WTC11 (cell line): ENCODE results near the gene ZNF311. TPM values are rescaled to one million over a fixed set of nuclear protein-coding genes. Genes with fewer than 3 reads are reported as not detected.

Experiments used
- ATAC-seq: fragments of 200-7000 bp; cut with Tn5 transposase; 2 replicates; pipeline ENCODE4 v1.10.0; 2021; ENCODE audit warnings: mild to moderate bottlenecking, moderate library complexity
- CTCF ChIA-PET: fragments of 300-600 bp; sonication (Branson Sonifier 250); formaldehyde crosslinking; loops from one replicate; lab custom pipeline; 2021; ENCODE audit warnings: antibody characterized with exemption; lab: Charles Lee
- POLR2A ChIA-PET: fragments of 350-600 bp; sonication (Branson Sonifier 250); formaldehyde crosslinking; loops from one replicate; lab custom pipeline; 2021; ENCODE audit warnings: antibody characterized with exemption; lab: Charles Lee
- DNase-seq: peaks from one replicate; pipeline ENCODE4 v3.0.0; 2021; ENCODE audit warnings: low spot score
- H3K27ac Mint-ChIP-seq: 2 replicates; pipeline ENCODE4 v1.8.0; 2021; ENCODE audit warnings: mixed read lengths
- H3K27me3 Mint-ChIP-seq: 2 replicates; pipeline ENCODE4 v1.8.0; 2021; ENCODE audit warnings: low read depth, mild to moderate bottlenecking, moderate library complexity, mixed read lengths
- H3K36me3 Mint-ChIP-seq: 2 replicates; pipeline ENCODE4 v1.8.0; 2021; ENCODE audit warnings: mixed read lengths
- H3K4me1 Mint-ChIP-seq: 2 replicates; pipeline ENCODE4 v1.8.0; 2022; ENCODE audit warnings: mixed read lengths
- H3K4me3 Mint-ChIP-seq: 2 replicates; pipeline ENCODE4 v1.8.0; 2021; ENCODE audit warnings: mild to moderate bottlenecking, moderate library complexity, mixed read lengths
- H3K9me3 Mint-ChIP-seq: 2 replicates; pipeline ENCODE4 v1.8.0; 2021; ENCODE audit warnings: mixed read lengths
- AFF4 ChIP-seq: sonication (generic); formaldehyde crosslinking; IDR thresholded peaks from 2 replicates; pipeline ENCODE4 v1.8.1; 2023; ENCODE audit warnings: mild to moderate bottlenecking, missing genetic modification reagents, borderline replicate concordance
- AR ChIP-seq: fragments of 250-450 bp; sonication (Bioruptor Pico); IDR thresholded peaks from 2 replicates; pipeline ENCODE4 v1.9.0; 2021; ENCODE audit warnings: mild to moderate bottlenecking
- ATF2 ChIP-seq: sonication (generic); formaldehyde crosslinking; IDR thresholded peaks from 2 replicates; pipeline ENCODE4 v1.8.1; 2022; ENCODE audit warnings: low read depth, missing genetic modification reagents, borderline replicate concordance
- E2F1 ChIP-seq: sonication (generic); formaldehyde crosslinking; IDR thresholded peaks from 2 replicates; pipeline ENCODE4 v1.8.0; 2022; ENCODE audit warnings: mild to moderate bottlenecking, missing genetic modification reagents
- FOXP1 ChIP-seq: sonication (generic); formaldehyde crosslinking; IDR thresholded peaks from 2 replicates; pipeline ENCODE4 v1.8.0; 2022; ENCODE audit warnings: missing genetic modification reagents, mild to moderate bottlenecking, moderate library complexity, borderline replicate concordance
- GTF2I ChIP-seq: fragments of 250-450 bp; sonication (Bioruptor Pico); conservative IDR thresholded peaks from 2 replicates; pipeline ENCODE4 v1.4.0; 2021; ENCODE audit warnings: mild to moderate bottlenecking
- HMGA2 ChIP-seq: fragments of 250-450 bp; sonication (Bioruptor Pico); IDR thresholded peaks from 2 replicates; pipeline ENCODE4 v1.4.0; 2021; ENCODE audit warnings: mild to moderate bottlenecking, moderate library complexity
- HMGXB4 ChIP-seq: sonication (generic); formaldehyde crosslinking; IDR thresholded peaks from 2 replicates; pipeline ENCODE4 v1.8.1; 2023; ENCODE audit warnings: mild to moderate bottlenecking, moderate library complexity, missing genetic modification reagents
- OVOL2 ChIP-seq: fragments of 250-450 bp; sonication (Bioruptor Pico); IDR thresholded peaks from 2 replicates; pipeline ENCODE4 v1.9.0; 2021; ENCODE audit warnings: mild to moderate bottlenecking, borderline replicate concordance
- RELA ChIP-seq: sonication (generic); formaldehyde crosslinking; IDR thresholded peaks from 2 replicates; pipeline ENCODE4 v1.8.1; 2022; ENCODE audit warnings: missing genetic modification reagents, mild to moderate bottlenecking, borderline replicate concordance
- TEAD4 ChIP-seq: sonication (generic); formaldehyde crosslinking; IDR thresholded peaks from 2 replicates; pipeline ENCODE4 v1.8.0; 2022; ENCODE audit warnings: mild to moderate bottlenecking, missing genetic modification reagents
- ZMAT4 ChIP-seq: fragments of 250-450 bp; sonication (Bioruptor Pico); IDR thresholded peaks from 2 replicates; pipeline ENCODE4 v1.9.0; 2021; ENCODE audit warnings: mild to moderate bottlenecking
- ZNF232 ChIP-seq: sonication (generic); formaldehyde crosslinking; IDR thresholded peaks from 2 replicates; pipeline ENCODE4 v1.8.0; 2022; ENCODE audit warnings: mild to moderate bottlenecking, missing genetic modification reagents
- total RNA-seq: library from RNA; stranded (reverse); gene quantifications from 3 replicates; pipeline ENCODE4 v1.2.3, GENCODE V29; 2021

Gene ZNF311
- total RNA-seq, 1 experiment from 2014 or later = 2.0 TPM

- no peak for TF ChIP-seq OVOL2 (CRISPR knock-in tag)
- TF ChIP-seq TEAD4 (CRISPR knock-in tag) = no peak
- TF ChIP-seq ZMAT4 (CRISPR knock-in tag) = no peak
- TF ChIP-seq E2F1 (CRISPR knock-in tag) = no peak
- TF ChIP-seq AFF4 (CRISPR knock-in tag) = no peak
- Mint-ChIP-seq H3K36me3 (peaks cover 2% of the 10 kb centered on the region; the same call in 1 of the 2 replicates), H3K4me3 (peak overlapping the region; percentile 92; the same call in 1 of the 2 replicates), H3K9me3 (no peaks in the 10 kb centered on the region), H3K4me1 (peaks cover 49% of the 10 kb centered on the region), H3K27ac (no peak overlapping the region), H3K27me3 (peaks cover 27% of the 10 kb centered on the region)
- no peak for ATAC-seq
- ChIA-PET POLR2A (no interaction called here), CTCF (interaction anchor here (0.8 kb wide), 1 partner anchor 11 kb away, joined by 3 read pairs; no protein-coding TSS in a partner anchor)
- DNase-seq = no peak
Observed at GRCh38 chr6:28979679-28980078, 25.4 kb downstream of the ZNF311 start.

GRCh38 chr6:28978959-28979561, 26.1 kb downstream of the ZNF311 start:
- no peak for TF ChIP-seq OVOL2 (CRISPR knock-in tag)
- TF ChIP-seq GTF2I (CRISPR knock-in tag) = no peak
- no peak for TF ChIP-seq HMGXB4 (CRISPR knock-in tag)
- TF ChIP-seq FOXP1 (CRISPR knock-in tag) = no peak
- no peak for TF ChIP-seq RELA
- TF ChIP-seq AR (CRISPR knock-in tag) = no peak
- TF ChIP-seq ZNF232 (CRISPR knock-in tag) = no peak
- TF ChIP-seq HMGA2 (CRISPR knock-in tag) = no peak
- no peak for TF ChIP-seq ATF2
- H3K36me3 Mint-ChIP-seq = peaks cover 2% of the 10 kb centered on the region; the same call in 1 of the 2 replicates
- peaks cover 27% of the 10 kb centered on the region for H3K27me3 Mint-ChIP-seq
- peaks cover 48% of the 10 kb centered on the region for H3K4me1 Mint-ChIP-seq
- H3K27ac Mint-ChIP-seq = no peak overlapping the region
- ChIA-PET CTCF (interaction anchor here (0.8 to 0.9 kb wide), 2 partner anchors 10 kb away, joined by 3 read pairs; no protein-coding TSS in a partner anchor), POLR2A (no interaction called here)
- ATAC-seq (no peak), DNase-seq (no peak)
- H3K4me3 Mint-ChIP-seq = no peak overlapping the region
- H3K9me3 Mint-ChIP-seq = no peaks in the 10 kb centered on the region
